K562 (cell line): ENCODE data around the gene PEPD. TPM values are rescaled to one million over a fixed set of nuclear protein-coding genes. Genes with fewer than 3 reads are reported as not detected.

Experiments used
- ATAC-seq: fragments of 200-7000 bp; cut with Tn5 transposase; 3 replicates; pipeline ENCODE4 v1.9.1; 2020; ENCODE audit warnings: moderate library complexity
- BruUV-seq: library from RNA; stranded (reverse); fragments of 400-500 nt; replicated peaks from 2 replicates; lab custom pipeline; 2021; lab: Mats Ljungman, UMichigan
- CTCF ChIA-PET: fragments of 300-600 bp; formaldehyde crosslinking; extraction: SDS; loops from one replicate; lab custom pipeline; 2021; ENCODE audit warnings: low intra/inter-chr PET ratio; lab: Yijun Ruan, JAX
- POLR2A ChIA-PET: fragments of 300-600, 350-650 bp; sonication (Branson Sonifier 250); formaldehyde crosslinking; extraction: SDS; loops from one replicate; lab custom pipeline; 2021; ENCODE audit warnings: antibody characterized with exemption, inconsistent platforms; lab: Yijun Ruan, JAX
- DNase-seq, 4 experiments: peaks; one replicate each; pipeline versions ENCODE4 v3.0.0 to v3.0.0-alpha.2; 2011 to 2018; ENCODE audit warnings: low spot score in 3 of 4, mixed read lengths in 3 of 4; ENCODE audit errors: extremely low read depth in 1 of 4
- FAIRE-seq: peaks from 2 replicates; lab custom pipeline; 2011; peaks lifted over from hg19 to GRCh38; lab: Jason Lieb, UNC
- H2AFZ ChIP-seq: 2 replicates; pipeline ENCODE4 v1.6.0; 2011; ENCODE audit warnings: low read depth, low read length, control low read depth, inconsistent platforms
- H3K27ac ChIP-seq: fragments of 200-600 bp; 3 replicates; pipeline ENCODE4 v1.8.0; 2011; ENCODE audit warnings: low read depth, mild to moderate bottlenecking, control low read depth, inconsistent platforms, low read length, moderate library complexity, mixed read lengths; ENCODE audit errors: extremely low read depth
- H3K27me3 ChIP-seq, 2 experiments: fragments of 300-600 bp in 1 of 2; 2 replicates in 1 of 2; 3 replicates in 1 of 2; pipeline versions ENCODE4 v1.6.0 to v1.8.0; 2011; ENCODE audit warnings: inconsistent platforms in 2 of 2, low read length in 2 of 2, mild to moderate bottlenecking in 1 of 2, mixed read lengths in 1 of 2, moderate library complexity in 1 of 2; ENCODE audit not compliant: control insufficient read depth in 2 of 2, insufficient read depth in 2 of 2
- H3K36me3 ChIP-seq: fragments of 300-600 bp; 3 replicates; pipeline ENCODE4 v1.8.0; 2011; ENCODE audit warnings: mild to moderate bottlenecking, low read length, inconsistent platforms; ENCODE audit not compliant: control insufficient read depth, insufficient read depth
- H3K4me1 ChIP-seq, 2 experiments: fragments of 200-600 bp in 1 of 2; replicated peaks in 1 of 2; 2 replicates in 1 of 2; 3 replicates in 1 of 2; pipeline versions ENCODE4 v1.5.1 to v1.8.0; 2011; ENCODE audit warnings: inconsistent platforms in 2 of 2, low read length in 2 of 2, mild to moderate bottlenecking in 1 of 2, mixed read lengths in 1 of 2, moderate library complexity in 1 of 2; ENCODE audit not compliant: control insufficient read depth in 2 of 2, insufficient read depth in 2 of 2
- H3K4me2 ChIP-seq: 2 replicates; pipeline ENCODE4 v1.6.1; 2011; ENCODE audit warnings: low read length, control low read depth, inconsistent platforms, mixed read lengths; ENCODE audit not compliant: insufficient read depth
- H3K4me3 ChIP-seq: fragments of 200-600 bp; sonication (generic), shearing (Covaris generic); 2 replicates; pipeline ENCODE4 v1.5.1; 2016; ENCODE audit warnings: control low read depth, inconsistent platforms
- H3K79me2 ChIP-seq: fragments of 200-600 bp; 3 replicates; pipeline ENCODE4 v1.8.0; 2011; ENCODE audit warnings: low read length, inconsistent platforms; ENCODE audit not compliant: control insufficient read depth, insufficient read depth
- H3K9ac ChIP-seq, 2 experiments: 2 replicates each; pipeline versions ENCODE4 v1.6.0 to v1.6.1; 2011; ENCODE audit warnings: low read depth in 2 of 2, low read length in 2 of 2, control low read depth in 1 of 2, inconsistent platforms in 1 of 2, mild to moderate bottlenecking in 1 of 2, mixed read lengths in 1 of 2; ENCODE audit not compliant: insufficient read depth in 1 of 2
- H3K9me1 ChIP-seq: one replicate; pipeline ENCODE4 v1.6.0; 2011; ENCODE audit warnings: inconsistent platforms, mild to moderate bottlenecking, low read length, moderate library complexity; ENCODE audit not compliant: control insufficient read depth, insufficient read depth
- H3K9me3 ChIP-seq: replicated peaks from 2 replicates; pipeline ENCODE4 v1.5.1; 2011; ENCODE audit warnings: low read depth, low read length, inconsistent platforms; ENCODE audit not compliant: control insufficient read depth, insufficient read depth
- H4K20me1 ChIP-seq: replicated peaks from 2 replicates; pipeline ENCODE4 v1.6.1; 2011; ENCODE audit warnings: low read length, inconsistent platforms, mixed read lengths; ENCODE audit not compliant: control insufficient read depth, insufficient read depth
- ARID2 ChIP-seq: fragments of 450-650 bp; IDR thresholded peaks from 2 replicates; pipeline ENCODE4 v1.6.1; 2017; ENCODE audit warnings: antibody characterized with exemption, mild to moderate bottlenecking
- E2F5 ChIP-seq: sonication (generic); formaldehyde crosslinking; IDR thresholded peaks from 2 replicates; pipeline ENCODE4 v1.8.0; 2022; ENCODE audit warnings: mild to moderate bottlenecking, missing genetic modification reagents
- EGR1 ChIP-seq: fragments of 450-650 bp; conservative IDR thresholded peaks from 2 replicates; pipeline ENCODE4 v1.6.1; 2017; ENCODE audit warnings: mild to moderate bottlenecking
- MEIS2 ChIP-seq: fragments of 450-650 bp; IDR thresholded peaks from 2 replicates; pipeline ENCODE4 v1.6.1; 2014; ENCODE audit warnings: mild to moderate bottlenecking; ENCODE audit not compliant: partially characterized antibody
- SAFB ChIP-seq: fragments of 200-400 bp; formaldehyde crosslinking; IDR thresholded peaks from 2 replicates; pipeline ENCODE4 v1.6.1; 2017; ENCODE audit warnings: low read depth, low read length, borderline replicate concordance
- SMARCE1 ChIP-seq: fragments of 450-650 bp; IDR thresholded peaks from 2 replicates; pipeline ENCODE4 v1.7.1; 2016; ENCODE audit warnings: mild to moderate bottlenecking
- SNRNP70 ChIP-seq: fragments of 200-400 bp; formaldehyde crosslinking; optimal IDR thresholded peaks from 2 replicates; pipeline ENCODE3; 2017; ENCODE audit warnings: low read depth, low read length
- WGBS: fragments of 100-300 bp; shearing (Covaris generic); methylation state at CpG from one replicate; pipeline ENCODE4 v1.1.6; 2016; ENCODE audit warnings: low coverage, mixed read lengths; ENCODE audit not compliant: insufficient coverage; ENCODE audit errors: missing lambda C conversion rate; 5-methylcytosine and 5-hydroxymethylcytosine counted together
- in situ Hi-C: fragments of 300-500 bp; cut with MboI; formaldehyde crosslinking; loops from 4 replicates; pipeline ENCODE4 v1.15.0; 2018; ENCODE audit warnings: inconsistent platforms, mixed read lengths
- intact Hi-C: fragments of 100-400 bp; cut with micrococcal nuclease; formaldehyde crosslinking; loops from 2 replicates; pipeline ENCODE4 v1.14.2; 2022
- polyA plus RNA-seq, 8 experiments: library from polyadenylated mRNA; depleted of rRNA in 4 of 8; stranded (reverse) in 5 of 8; unstranded in 3 of 8; fragments of >200 nt; fragmentation: Nextera tagmentation in 2 of 8; fragmentation: Illumina TruSeq in 1 of 8; extraction: Ambion mirVana in 2 of 8; extraction: Trizol in 1 of 8; gene quantifications; 2 replicates each; pipeline versions ENCODE4 v1.2.1 to v1.2.3, GENCODE V29; 2011 to 2014; ENCODE audit warnings: inconsistent platforms in 1 of 8, missing spikeins in 1 of 8
- total RNA-seq, 7 experiments: library from RNA; depleted of rRNA in 6 of 7; stranded (reverse); fragments of >200 nt in 6 of 7; fragmentation: Illumina TruSeq in 2 of 7; extraction: Trizol in 2 of 7; gene quantifications; 2 replicates each; pipeline versions ENCODE4 v1.2.1 to v1.2.3, GENCODE V29; 2011 to 2021; ENCODE audit warnings: low replicate concordance in 1 of 7

The PEPD gene
- total and polyA plus RNA-seq, 9 of the 15 experiments (the other 6 are each of a cell fraction or from before 2014, with no cell fraction given) = 1.3 to 19.2 (median 16.0) TPM

GRCh38 chr19:33554821-33555220, 33.2 kb upstream of the PEPD start:
- Histone ChIP-seq H3K27me3 (peaks cover 0 to 51% of the 10 kb centered on the region in 2 experiments; a peak in 3 of 5 replicates), H3K36me3 (no peaks in the 10 kb centered on the region), H3K9ac (no peak overlapping the region), H3K79me2 (no peaks in the 10 kb centered on the region), H3K4me2 (no peak overlapping the region), H4K20me1 (peaks cover 5% of the 10 kb centered on the region; the same call in 1 of the 2 replicates), H3K4me3 (no peak overlapping the region), H3K9me1 (peaks cover 3% of the 10 kb centered on the region), H2AFZ (no peak overlapping the region), H3K27ac (no peak overlapping the region), H3K4me1 (no peaks in the 10 kb centered on the region), H3K9me3 (no peaks in the 10 kb centered on the region)
- ChIA-PET POLR2A (no interaction called here), CTCF (no interaction called here)
- no peak for ATAC-seq
- intact Hi-C loops = no loop called here
- in situ Hi-C loops = no loop called here
- WGBS = 1% methylated on average over 7 of the region's 7 CpGs
- no peak for TF ChIP-seq SAFB
- TF ChIP-seq ARID2 = no peak
- TF ChIP-seq MEIS2 = no peak
- TF ChIP-seq SNRNP70 = no peak
- no peak for TF ChIP-seq E2F5 (CRISPR knock-in tag)
- DNase-seq = no peak
- FAIRE-seq = no peak
- BruUV-seq = no TSS peak

- no peaks in the 10 kb centered on the region for H3K36me3 ChIP-seq
- no peak overlapping the region for H3K4me3 ChIP-seq
- in situ Hi-C loops (no loop called here), intact Hi-C loops (no loop called here)
- no peaks in the 10 kb centered on the region for H3K79me2 ChIP-seq
- H3K4me1 ChIP-seq = no peaks in the 10 kb centered on the region
- no peak overlapping the region for H3K9ac ChIP-seq
- no peak overlapping the region for H2AFZ ChIP-seq
- no peak overlapping the region; the same call in 2 of the 3 replicates for H3K27ac ChIP-seq
- H3K27me3 ChIP-seq = peaks cover under 1 to 55% of the 10 kb centered on the region in 2 experiments; a peak in 3 of 5 replicates
- peaks cover 3% of the 10 kb centered on the region for H3K9me1 ChIP-seq
- no peak overlapping the region for H3K4me2 ChIP-seq
- ChIA-PET POLR2A (interaction anchor here (1.0 kb wide), 1 partner anchor 10 kb away, joined by 3 read pairs; no protein-coding TSS in a partner anchor), CTCF (no interaction called here)
- TF ChIP-seq SMARCE1 (no peak), EGR1 (0 out of 2 replicates have a peak, but pooled peaks have one; percentile 11)
- H3K9me3 ChIP-seq = no peaks in the 10 kb centered on the region
- BruUV-seq = no TSS peak
- FAIRE-seq = no peak
- DNase-seq = no peak
- ATAC-seq = no peak
- peaks cover 5% of the 10 kb centered on the region; the same call in 1 of the 2 replicates for H4K20me1 ChIP-seq
- WGBS = 2% methylated on average over 9 of the region's 9 CpGs
Observed at GRCh38 chr19:33554391-33554790, 32.8 kb upstream of the PEPD start.
